NCI-H2081 (cell line): ENCODE data around the gene GPR119.
A peak's percentile ranks its signal among the peaks of the same experiment; 100 is the strongest.
"Not testable (repeated sequence)": the region's sequence is repeated elsewhere in the genome, so short reads cannot be mapped to it uniquely, and the experiment has no call there.

ENCODE experiments used
- DNase-seq, 2 experiments: peaks; one replicate each; lab custom pipeline; 2025; lab: John Stamatoyannopoulos, UW

GPR119 gene

GRCh38 chrX:130385520-130385919 is at the start of gene GPR119:
GPR119 (minus strand) TSS chrX:130385674; CDS start chrX:130385447, 227 bp downstream.
- DNase-seq, result no peak

- not testable (repeated sequence) for DNase-seq
Observed at GRCh38 chrX:130429236-130429635, 43.8 kb upstream of the GPR119 start.

- DNase-seq, result no peak
Observed at GRCh38 chrX:130426531-130426930, 41.1 kb upstream of the GPR119 start.

GRCh38 chrX:130419263-130419662 is 33.8 kb upstream of the GPR119 start:
- no peak for DNase-seq

GRCh38 chrX:130418740-130419139 is 33.3 kb upstream of the GPR119 start:
- DNase-seq, result no peak

GRCh38 chrX:130418066-130418465 is 32.6 kb upstream of the GPR119 start:
- no peak for DNase-seq

- no peak for DNase-seq
Observed at GRCh38 chrX:130416785-130417184, 31.3 kb upstream of the GPR119 start.

- DNase-seq, result no peak
Observed at GRCh38 chrX:130415201-130415600, 29.7 kb upstream of the GPR119 start.

- DNase-seq, result no peak
Observed at GRCh38 chrX:130414800-130415199, 29.3 kb upstream of the GPR119 start.

GRCh38 chrX:130413415-130413814 is 27.9 kb upstream of the GPR119 start:
- no peak for DNase-seq

GRCh38 chrX:130402208-130402684 is 16.8 kb upstream of the GPR119 start:
- DNase-seq, result no peak

GRCh38 chrX:130401415-130402207 is 16.1 kb upstream of the GPR119 start, which contains the start of gene RBMX2:
RBMX2 (plus strand) TSS chrX:130401987; CDS start chrX:130402033, 46 bp downstream.
- DNase-seq, result peak; percentile 23 to 56

GRCh38 chrX:130395341-130395740 is 9.9 kb upstream of the GPR119 start:
- no peak for DNase-seq

- DNase-seq, result peak; percentile 8 to 29
Observed at GRCh38 chrX:130393451-130394074, 8.1 kb upstream of the GPR119 start.

- no peak for DNase-seq
Observed at GRCh38 chrX:130386408-130386808, 934 bp upstream of the GPR119 start.

GRCh38 chrX:130378024-130378669 is 7.3 kb downstream of the GPR119 start:
- DNase-seq, result no peak

GRCh38 chrX:130376077-130376476 is 9.4 kb downstream of the GPR119 start:
- no peak for DNase-seq

GRCh38 chrX:130352050-130352449 is 33.4 kb downstream of the GPR119 start:
- DNase-seq, result not testable (repeated sequence)

- DNase-seq, result no peak
Observed at GRCh38 chrX:130351567-130351966, 33.9 kb downstream of the GPR119 start.

GRCh38 chrX:130347321-130347720 is 38.2 kb downstream of the GPR119 start:
- no peak for DNase-seq

- no peak for DNase-seq
Observed at GRCh38 chrX:130343411-130343810, 42.1 kb downstream of the GPR119 start.

GRCh38 chrX:130340271-130340670 is 45.2 kb downstream of the GPR119 start:
- DNase-seq, result no peak
